ENCODE data around the gene FAM229A. TPM values are rescaled to one million over a fixed set of nuclear protein-coding genes. Genes with fewer than 3 reads are reported as not detected.

The FAM229A gene
- polyA plus RNA-seq, 2 of the 4 experiments (the other 2 are of a cell fraction): 3.5 to 5.6 TPM

GRCh38 chr1:32350785-32351398 is 11.4 kb downstream of the FAM229A start:
- DNase-seq (ENCODE audit: low read depth in 1 of 2, low spot score in 1 of 2) (peak; percentile 46 to 83), FAIRE-seq (no peak), ATAC-seq (peak; percentile 54 to 69)
- WGBS (ENCODE audit: missing lambda C conversion rate): 44% methylated on average over 9 of the region's 28 CpGs
- Histone ChIP-seq H3K9me3 (no peaks in the 10 kb centered on the region), H3K27ac (peak overlapping the region; percentile 96 to 98), H3K4me2 (peak overlapping the region; percentile 35; the same call in 2 of the 3 replicates), H3K4me3 (peak overlapping the region; percentile 83), H3K4me1 (peaks cover 7% of the 10 kb centered on the region)
- CTCF ChIA-PET: interaction anchor here (1.5 to 2.4 kb wide), 5 partner anchors 8 to 47 kb away, joined by 4 to 8 read pairs (median 5); no protein-coding TSS in a partner anchor
- TF ChIP-seq MYC (IDR thresholded peaks at IDR 0.05; ENCODE audit: borderline replicate concordance, low read length): peak; percentile 66; the same call in 1 of the 2 replicates
- peak; percentile 90; the same call in 1 of the 2 replicates for TF ChIP-seq RNF2 (IDR thresholded peaks at IDR 0.05; ENCODE audit: borderline replicate concordance, low read depth)
- TF ChIP-seq PBX3 (IDR thresholded peaks at IDR 0.05): no peak
- TF ChIP-seq CBX8 (IDR thresholded peaks at IDR 0.05): no peak
- peak; percentile 97 for TF ChIP-seq E2F6 (IDR thresholded peaks at IDR 0.05; ENCODE audit: borderline replicate concordance, low read depth)
- no peak for TF ChIP-seq SREBF2 (IDR thresholded peaks at IDR 0.05)
- peak; percentile 29 for TF ChIP-seq CTCF (IDR thresholded peaks at IDR 0.05)
- peak; percentile 99 for TF ChIP-seq MAX (IDR thresholded peaks at IDR 0.05)
- POLR2A ChIA-PET: interaction anchor here (0.6 to 1.9 kb wide), 6 partner anchors 9 to 278 kb away, joined by 3 to 17 read pairs (median 6); partner anchors contain the start of genes BSDC1, MARCKSL1 and TMEM39B

GRCh38 chr1:32349211-32349708 is 13.0 kb downstream of the FAM229A start:
- no peak for TF ChIP-seq NPAS2 (CRISPR knock-in tag; IDR thresholded peaks at IDR 0.05; ENCODE audit: borderline replicate concordance)
- ATAC-seq: no peak
- 80% methylated on average over 8 of the region's 8 CpGs for WGBS (ENCODE audit: missing lambda C conversion rate)
- H3K27ac ChIP-seq: no peak overlapping the region
- H3K4me3 ChIP-seq: no peak overlapping the region
- FAIRE-seq: no peak
- CTCF ChIA-PET: interaction anchor here (1.1 kb wide), 2 partner anchors 13 to 64 kb away, joined by 3 read pairs; partner anchors contain the start of gene MARCKSL1
- peaks cover 7% of the 10 kb centered on the region for H3K4me1 ChIP-seq
- H3K4me2 ChIP-seq: no peak overlapping the region
- no peak for DNase-seq (ENCODE audit: low read depth in 1 of 2, low spot score in 1 of 2)
- no peaks in the 10 kb centered on the region for H3K9me3 ChIP-seq
- POLR2A ChIA-PET: no interaction called here

GRCh38 chr1:32346532-32347157 is 15.6 kb downstream of the FAM229A start:
- ATAC-seq (no peak), DNase-seq (ENCODE audit: low read depth in 1 of 2, low spot score in 1 of 2) (no peak), FAIRE-seq (no peak)
- 79% methylated on average over 9 of the region's 9 CpGs for WGBS (ENCODE audit: missing lambda C conversion rate)
- ChIA-PET CTCF (interaction anchor here (0.6 to 2.5 kb wide), 3 partner anchors 17 to 131 kb away, joined by 3 to 8 read pairs (median 4); no protein-coding TSS in a partner anchor), POLR2A (interaction anchor here (1.0 kb wide), 1 partner anchor 10 kb away, joined by 3 read pairs; the partner anchor contains the start of gene MARCKSL1)
- no peak overlapping the region for H3K4me3 ChIP-seq
- no peak overlapping the region for H3K27ac ChIP-seq
- no peak overlapping the region for H3K4me2 ChIP-seq
- no peaks in the 10 kb centered on the region for H3K9me3 ChIP-seq
- no peaks in the 10 kb centered on the region for H3K4me1 ChIP-seq
- TF ChIP-seq ELK1 (IDR thresholded peaks at IDR 0.05; ENCODE audit: low read depth, low read length): no peak
- no peak for TF ChIP-seq CBX2 (IDR thresholded peaks at IDR 0.05; ENCODE audit: borderline replicate concordance, low read depth)
- no peak for TF ChIP-seq FOSL2 (IDR thresholded peaks at IDR 0.05)
- TF ChIP-seq FOSL2 (CRISPR knock-in tag; IDR thresholded peaks at IDR 0.05): no peak
- TF ChIP-seq CHD2 (IDR thresholded peaks at IDR 0.05; ENCODE audit: low read length, partially characterized antibody): no peak
- TF ChIP-seq KDM1A (IDR thresholded peaks at IDR 0.05; ENCODE audit: low read depth): no peak
- TF ChIP-seq ZC3H11A (IDR thresholded peaks at IDR 0.05): no peak
- no peak for TF ChIP-seq HMGXB4 (CRISPR knock-in tag; IDR thresholded peaks at IDR 0.05; ENCODE audit: borderline replicate concordance)
- TF ChIP-seq RARB (CRISPR knock-in tag; IDR thresholded peaks at IDR 0.05): no peak
- no peak for TF ChIP-seq SMC3 (IDR thresholded peaks at IDR 0.05)
- no peak for TF ChIP-seq FOXS1 (CRISPR knock-in tag; IDR thresholded peaks at IDR 0.05)
- TF ChIP-seq ZSCAN20 (CRISPR knock-in tag; IDR thresholded peaks at IDR 0.05): no peak
- TF ChIP-seq JUNB (IDR thresholded peaks at IDR 0.05): no peak
- no peak for TF ChIP-seq EHF (CRISPR knock-in tag; IDR thresholded peaks at IDR 0.05)
- no peak for TF ChIP-seq POLR2A (IDR thresholded peaks at IDR 0.05; ENCODE audit: low read length)
- no peak for TF ChIP-seq ZNF302 (CRISPR knock-in tag; IDR thresholded peaks at IDR 0.05)
- TF ChIP-seq RAD21 (conservative IDR thresholded peaks at IDR 0.05 in 1 of 2, IDR thresholded peaks at IDR 0.05 in 1 of 2): no peak
- no peak for TF ChIP-seq KDM5A (IDR thresholded peaks at IDR 0.05)

All from A549 (cell line).